Myocyte (in vitro differentiated cells): ENCODE measurements around the gene NUP210. TPM values are rescaled to one million over a fixed set of nuclear protein-coding genes. Genes with fewer than 3 reads are reported as not detected.
"Not testable (repeated sequence)": the region's sequence is repeated elsewhere in the genome, so short reads cannot be mapped to it uniquely, and the experiment has no call there.

ENCODE experiments used
- DNase-seq: peaks from one replicate; pipeline ENCODE4 v3.0.0-alpha.2; 2012; ENCODE audit warnings: low read depth
- total RNA-seq: library from RNA; depleted of rRNA; stranded (reverse); fragments of >200 nt; gene quantifications from 2 replicates; pipeline ENCODE4 v1.2.3, GENCODE V29; 2014

Gene NUP210
- total RNA-seq, 1 donor from 2014 or later, result not detected

GRCh38 chr3:13377741-13378140 lies 42.4 kb downstream of the NUP210 start:
- not testable (repeated sequence) for DNase-seq

DNA sequence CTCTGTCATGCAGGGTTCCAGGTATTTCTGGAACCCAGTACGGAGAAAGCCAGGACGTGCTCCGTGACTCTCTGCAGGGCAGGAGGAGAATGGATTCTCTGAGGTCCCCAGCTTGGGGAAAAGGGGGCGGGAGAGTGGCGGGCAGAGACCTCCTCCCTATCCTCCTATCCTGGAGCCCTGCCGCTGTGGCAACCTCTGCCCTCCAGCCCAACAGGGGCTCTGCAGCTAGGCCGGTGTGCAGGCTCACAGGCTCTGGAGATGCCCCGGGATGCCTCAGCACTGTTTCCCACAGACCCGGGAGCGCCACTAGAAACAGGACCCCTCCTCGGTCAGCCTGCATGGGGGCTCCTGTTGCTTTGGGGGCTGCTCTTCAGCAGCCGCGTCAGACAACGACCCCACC lies 43.1 kb downstream of the NUP210 start:
- DNase-seq, result no peak

GRCh38 chr3:13376091-13376490 lies 44.0 kb downstream of the NUP210 start:
- no peak for DNase-seq

GRCh38 chr3:13375464-13375863 lies 44.7 kb downstream of the NUP210 start:
- no peak for DNase-seq

DNA sequence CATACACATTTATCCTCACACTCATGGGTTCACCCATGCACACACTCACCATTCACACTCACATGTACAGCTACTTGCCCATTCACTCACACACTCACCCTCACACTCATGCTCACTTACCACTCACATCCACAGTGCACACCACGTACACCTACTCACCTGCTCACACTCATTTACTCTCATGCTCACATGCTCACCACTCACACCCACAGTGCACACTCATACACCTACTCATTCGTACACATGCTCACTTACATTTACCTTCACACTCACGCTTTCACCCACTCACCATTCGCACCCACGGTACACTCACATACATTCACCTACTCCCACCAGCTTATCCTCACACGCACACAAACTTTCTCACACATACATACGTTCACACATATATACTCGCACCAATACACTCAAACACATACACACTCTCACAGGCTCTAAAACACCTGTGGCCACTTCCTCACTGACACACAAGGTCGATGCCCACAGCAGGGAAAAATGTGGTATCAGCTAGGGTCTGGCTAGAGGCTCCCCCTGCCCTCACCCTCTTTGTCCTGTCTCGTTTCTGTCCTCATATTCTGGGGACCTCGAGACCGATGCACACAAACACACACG lies 46.0 kb downstream of the NUP210 start:
- no peak for DNase-seq

GRCh38 chr3:13372656-13373055 lies 47.5 kb downstream of the NUP210 start:
- no peak for DNase-seq

- no peak for DNase-seq
Measured at GRCh38 chr3:13372126-13372525, 48.0 kb downstream of the NUP210 start.

- DNase-seq, result no peak
Measured at GRCh38 chr3:13371100-13372075, 48.7 kb downstream of the NUP210 start.

- no peak for DNase-seq
Measured at GRCh38 chr3:13370609-13371008, 49.5 kb downstream of the NUP210 start.

DNA sequence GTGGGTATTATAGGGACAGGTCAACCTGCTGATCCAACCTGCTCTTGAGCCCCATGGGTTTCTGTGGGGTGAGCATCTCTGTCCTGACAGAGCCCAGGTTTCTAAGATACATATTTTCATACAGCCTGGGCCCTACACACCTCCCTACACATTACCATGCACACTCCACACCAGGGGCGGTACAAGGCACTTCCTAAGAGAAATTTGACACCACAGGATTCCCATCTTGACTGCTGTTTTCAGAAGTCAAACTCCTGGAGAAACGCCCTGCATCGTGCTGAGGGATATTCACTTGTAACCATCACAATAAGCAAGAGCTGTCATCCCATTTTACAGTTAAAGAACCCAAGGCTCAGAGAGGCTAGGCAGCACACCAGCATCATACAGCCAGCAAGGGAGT lies 50.1 kb downstream of the NUP210 start:
- no peak for DNase-seq

GRCh38 chr3:13368834-13369233 lies 51.3 kb downstream of the NUP210 start:
- DNase-seq, result no peak

GRCh38 chr3:13367728-13368127 lies 52.4 kb downstream of the NUP210 start:
- no peak for DNase-seq

- no peak for DNase-seq
Measured at GRCh38 chr3:13365390-13366379, 54.4 kb downstream of the NUP210 start.

- DNase-seq, result no peak
Measured at GRCh38 chr3:13364602-13365271, 55.4 kb downstream of the NUP210 start.

DNA sequence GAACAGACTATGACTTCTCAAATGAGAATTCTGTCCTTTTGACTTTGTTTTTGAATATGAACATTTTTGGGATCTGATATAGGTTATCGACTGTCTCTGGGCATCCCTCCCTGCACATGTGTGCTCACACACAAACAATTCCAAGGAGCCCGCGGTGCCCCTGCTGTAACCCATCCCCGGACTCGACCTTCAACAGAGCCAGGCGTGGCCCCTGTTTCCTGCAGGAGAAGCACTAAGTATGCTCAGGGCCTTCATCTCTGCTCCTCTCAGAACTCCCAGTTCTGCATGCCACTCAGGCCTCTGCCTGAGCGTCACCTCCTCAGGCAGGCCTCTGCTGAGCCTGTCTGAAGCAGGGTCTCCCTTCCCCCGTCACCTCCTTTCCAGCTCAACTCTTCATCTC lies 57.6 kb downstream of the NUP210 start:
- DNase-seq, result no peak

DNA sequence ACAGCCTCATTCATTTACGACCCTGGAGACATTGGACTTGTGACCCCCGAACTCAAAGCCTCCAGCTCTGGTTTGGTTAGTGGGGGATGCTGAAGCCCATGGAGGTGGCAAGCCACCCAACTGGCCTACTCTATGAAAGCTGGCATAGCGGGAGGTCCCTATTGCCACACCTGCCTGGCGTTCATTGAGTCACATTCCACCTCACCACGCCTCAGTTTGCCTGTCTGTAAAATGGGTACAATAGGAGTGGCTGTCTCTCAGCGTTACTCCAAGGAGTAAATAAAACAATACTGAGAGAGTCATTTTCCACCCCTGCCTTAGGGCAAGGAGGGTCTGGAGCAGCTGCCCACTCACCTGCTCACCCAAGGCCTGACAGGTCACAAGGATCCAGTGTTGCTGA lies 60.2 kb downstream of the NUP210 start:
- no peak for DNase-seq

- no peak for DNase-seq
Measured at GRCh38 chr3:13358643-13359042, 61.5 kb downstream of the NUP210 start.

DNA sequence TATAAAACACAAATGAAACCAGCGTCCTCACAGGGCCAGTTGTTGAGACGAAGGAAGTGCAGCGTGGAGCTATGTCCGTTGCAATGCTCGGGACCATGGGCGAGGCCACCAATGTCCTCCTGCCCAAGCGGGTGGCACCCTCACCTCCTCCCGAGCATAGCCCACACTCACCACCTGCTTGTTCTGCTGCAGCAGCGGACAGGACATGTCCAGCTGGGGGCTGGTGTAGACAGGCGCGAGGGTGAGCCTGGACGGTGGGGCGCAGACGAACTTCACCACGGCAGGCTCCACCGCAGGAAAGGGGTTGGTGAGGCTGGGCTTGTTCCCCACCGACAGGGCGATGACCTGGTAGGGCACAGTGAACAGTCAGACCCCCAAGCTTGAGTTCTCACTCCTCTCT lies 62.1 kb downstream of the NUP210 start:
- no peak for DNase-seq

DNA sequence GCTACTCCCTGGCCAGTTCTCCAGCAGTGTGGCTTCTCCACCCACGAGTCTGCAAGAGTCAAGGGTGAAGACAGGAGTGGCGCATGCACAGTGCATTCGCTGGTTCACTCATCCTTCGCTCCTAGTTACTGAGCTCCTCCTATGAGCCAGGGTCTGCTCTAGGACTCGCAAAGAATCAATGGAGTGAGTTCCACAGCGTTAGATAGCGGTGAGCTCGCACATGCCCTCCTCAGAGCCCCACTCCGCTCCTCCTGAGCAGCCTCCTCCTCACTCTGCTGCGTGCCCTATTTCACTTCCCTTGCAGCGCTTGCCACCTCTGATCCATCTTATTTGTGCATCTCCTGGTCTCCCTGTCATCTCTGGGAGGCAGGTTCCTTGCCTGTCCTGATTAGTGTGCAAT lies 63.0 kb downstream of the NUP210 start:
- DNase-seq, result no peak

DNA sequence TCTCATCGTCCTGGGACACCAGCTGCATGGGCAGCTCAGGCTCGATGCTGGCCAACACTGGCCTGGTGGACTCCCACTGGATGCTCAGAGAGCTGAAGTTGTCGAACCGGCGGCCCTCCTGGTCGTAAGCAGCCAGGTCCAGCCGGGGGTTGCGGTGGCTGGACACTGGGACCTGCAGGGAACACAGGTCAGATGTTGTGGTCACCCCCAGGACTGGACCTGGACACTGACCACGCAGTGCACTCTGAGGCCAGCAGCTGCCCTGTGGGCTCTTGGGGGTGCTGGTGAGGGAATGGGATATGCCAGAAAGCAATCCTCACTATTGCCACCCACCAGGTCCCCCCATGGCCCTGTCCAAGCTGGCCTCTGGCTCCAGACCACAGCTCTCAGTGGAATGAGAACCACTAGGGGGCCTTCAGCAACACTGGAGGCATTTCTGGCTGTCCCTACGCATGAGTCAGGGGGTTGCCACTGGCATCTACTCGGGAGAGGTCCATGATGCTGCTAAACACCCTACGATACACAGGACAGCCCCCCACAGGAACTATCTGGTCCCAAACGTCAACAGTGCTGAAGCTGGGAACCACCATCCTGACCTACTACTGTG lies 66.1 kb downstream of the NUP210 start:
- DNase-seq, result no peak
